ENCODE results near the gene KIAA1671.
A peak's percentile ranks its signal among the peaks of the same experiment; 100 is the strongest.

Gene KIAA1671

DNA sequence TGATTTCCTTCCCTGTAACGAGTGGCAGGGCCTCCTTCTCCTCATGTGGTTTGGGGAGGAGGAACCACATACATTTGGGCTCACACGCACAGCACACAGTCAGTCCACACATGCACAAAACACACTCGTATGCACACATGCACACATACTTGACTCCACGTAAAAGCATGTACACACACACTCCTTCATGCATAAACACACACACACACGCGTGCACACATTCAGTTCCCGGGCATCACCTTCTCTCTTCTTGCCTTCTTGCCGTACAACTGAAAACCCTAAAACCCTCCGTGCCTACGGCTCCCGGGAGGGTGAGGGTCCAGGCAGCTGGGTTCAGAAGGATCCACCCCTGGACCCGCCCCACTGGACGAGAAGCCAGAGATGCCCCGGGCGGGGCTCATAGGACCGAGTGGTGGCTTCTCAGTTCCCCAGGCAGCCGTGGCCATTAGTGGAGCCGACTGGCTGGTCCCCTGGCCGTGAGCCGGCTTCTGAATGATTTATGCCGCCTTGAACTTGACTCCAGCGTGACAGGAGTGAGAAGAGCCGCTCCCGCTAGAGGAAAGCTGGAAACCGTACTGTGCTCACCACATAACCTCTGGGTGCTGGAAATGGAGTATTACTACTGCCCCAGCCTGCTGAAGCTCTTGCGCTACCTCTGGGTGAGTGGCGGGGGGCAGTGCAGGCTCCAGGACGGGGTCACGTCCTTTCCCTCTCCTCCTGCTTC is 117.4 kb downstream of the KIAA1671 start:
- DNase-seq, result no peak

DNA sequence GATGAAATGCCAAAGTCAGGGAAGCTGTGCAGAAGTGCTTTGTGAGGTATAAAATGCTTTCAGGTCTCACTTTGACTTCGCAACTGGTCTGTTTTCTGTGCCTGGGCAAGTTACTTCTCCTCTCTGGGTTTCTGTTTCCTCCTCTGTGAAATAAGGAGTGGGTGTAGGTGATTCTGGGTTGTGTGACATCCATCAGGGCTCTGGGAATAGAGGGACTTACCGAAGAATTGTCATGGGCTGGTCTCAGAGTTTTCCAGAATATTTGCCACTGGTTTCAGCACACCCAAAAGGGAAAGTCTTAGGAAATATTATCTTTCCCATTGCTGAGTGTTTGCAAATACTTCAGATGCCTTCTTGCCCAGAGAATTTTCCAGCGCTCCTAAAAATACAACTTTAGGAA is 118.4 kb downstream of the KIAA1671 start:
- DNase-seq, result no peak

DNA sequence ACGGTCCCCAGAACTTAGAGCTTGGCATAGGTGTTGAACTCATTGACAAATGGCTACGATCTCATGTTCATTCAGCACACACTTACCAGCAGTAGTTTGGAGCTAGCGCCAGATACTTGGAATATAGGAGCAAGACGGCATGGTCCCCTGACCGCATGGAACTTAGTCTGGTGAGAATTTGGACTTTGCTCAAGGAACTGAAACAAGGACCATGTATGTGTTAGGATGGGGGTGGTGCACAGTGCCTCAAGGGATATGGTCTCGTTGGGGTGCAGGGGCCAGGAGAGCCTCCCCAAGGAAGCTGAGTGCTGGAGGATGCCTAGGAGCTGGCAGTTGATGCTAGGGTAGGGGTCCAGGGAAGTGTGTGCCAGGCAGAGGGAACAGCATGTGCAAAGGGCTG is 119.2 kb downstream of the KIAA1671 start:
- DNase-seq, result no peak

GRCh38 chr22:25072406-25072805 is 119.9 kb downstream of the KIAA1671 start:
- DNase-seq, result no peak

DNA sequence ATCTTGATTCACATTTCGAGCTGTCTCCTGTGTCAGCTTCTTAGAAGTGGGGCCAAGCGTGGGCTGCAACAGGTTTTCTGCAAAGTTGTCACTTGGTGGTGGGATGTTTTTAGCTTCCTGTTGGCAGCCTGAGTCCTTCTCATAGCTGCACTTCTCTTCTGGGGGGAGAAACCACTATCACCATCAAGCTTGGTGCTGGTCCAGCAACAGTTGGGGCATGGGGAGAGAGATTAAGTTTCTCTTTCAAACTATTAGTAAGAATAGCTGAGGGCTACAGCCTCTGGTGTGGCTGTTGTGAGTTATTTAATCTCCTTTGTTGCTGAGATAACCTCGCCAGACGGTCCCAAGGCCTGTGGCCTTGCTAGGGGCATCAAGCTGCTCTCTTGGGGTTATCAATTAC is 123.8 kb downstream of the KIAA1671 start:
- no peak for DNase-seq

GRCh38 chr22:25077056-25077455 is 124.5 kb downstream of the KIAA1671 start:
- no peak for DNase-seq

GRCh38 chr22:25077964-25078363 is 125.4 kb downstream of the KIAA1671 start:
- DNase-seq, result no peak

DNA sequence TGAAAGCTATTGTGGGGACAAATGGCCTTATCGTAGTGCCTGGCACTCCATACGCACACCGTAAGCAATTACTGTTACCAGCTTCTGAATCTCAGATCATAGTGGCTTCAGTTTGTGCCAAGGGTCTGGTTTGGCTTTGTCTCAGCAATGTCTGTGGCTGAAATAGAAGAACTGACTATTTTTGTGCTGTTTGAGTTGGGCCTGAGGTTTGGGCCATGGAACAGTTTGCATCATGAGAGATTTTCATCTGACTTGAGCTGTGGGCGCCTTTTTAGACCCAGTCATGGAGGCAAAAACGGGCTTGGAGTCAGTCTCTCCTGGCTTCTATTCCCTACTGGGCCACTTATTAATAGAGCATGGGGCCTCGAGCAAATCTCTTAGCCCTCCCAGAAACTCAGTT is 126.1 kb downstream of the KIAA1671 start:
- no peak for DNase-seq

DNA sequence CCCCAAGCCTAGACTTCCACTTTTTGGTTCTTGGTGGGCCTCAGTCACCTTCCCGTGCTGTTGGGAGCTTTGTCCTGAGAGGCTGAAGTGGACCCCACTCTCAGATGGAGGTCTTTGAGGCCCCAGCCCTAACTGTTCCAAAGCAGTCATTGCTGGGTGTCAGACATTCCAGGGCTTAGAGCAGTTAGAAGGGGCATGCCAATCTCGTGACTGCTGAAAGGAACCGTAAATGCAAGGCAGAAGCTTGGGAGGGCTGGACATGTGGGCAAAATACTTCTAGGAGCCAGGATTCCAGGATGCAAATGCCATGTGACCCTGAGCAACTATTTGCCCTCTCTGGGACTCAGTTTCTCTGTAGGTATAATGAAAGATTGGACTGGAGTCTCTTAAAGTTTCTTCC is 128.3 kb downstream of the KIAA1671 start:
- no peak for DNase-seq

DNA sequence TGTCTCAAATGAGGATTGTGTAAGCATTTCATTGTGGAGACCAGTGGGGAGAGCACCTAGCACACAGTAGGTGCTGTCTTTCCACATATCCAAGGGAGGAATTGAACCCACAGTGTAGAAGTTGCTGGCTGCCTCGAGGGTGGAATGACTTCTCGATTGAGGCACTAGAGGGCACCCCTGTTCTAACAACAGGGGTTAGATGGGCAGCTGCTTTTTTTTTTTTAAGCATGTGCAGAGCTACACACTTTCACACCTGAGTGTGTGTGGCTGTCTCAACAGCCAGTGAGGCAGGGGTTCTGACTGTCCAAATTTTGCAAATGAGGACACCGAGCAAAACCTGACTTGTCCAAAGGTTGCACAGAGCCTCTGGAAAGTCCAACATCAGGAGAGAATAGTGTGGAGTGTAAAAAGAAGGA is 128.9 kb downstream of the KIAA1671 start:
- peak; percentile 17 for DNase-seq

GRCh38 chr22:25082096-25082495 is 129.6 kb downstream of the KIAA1671 start:
- DNase-seq, result no peak

- DNase-seq, result no peak
Observed at GRCh38 chr22:25083056-25083806, 130.7 kb downstream of the KIAA1671 start.

GRCh38 chr22:25083807-25084200 is 131.3 kb downstream of the KIAA1671 start:
- DNase-seq, result no peak

DNA sequence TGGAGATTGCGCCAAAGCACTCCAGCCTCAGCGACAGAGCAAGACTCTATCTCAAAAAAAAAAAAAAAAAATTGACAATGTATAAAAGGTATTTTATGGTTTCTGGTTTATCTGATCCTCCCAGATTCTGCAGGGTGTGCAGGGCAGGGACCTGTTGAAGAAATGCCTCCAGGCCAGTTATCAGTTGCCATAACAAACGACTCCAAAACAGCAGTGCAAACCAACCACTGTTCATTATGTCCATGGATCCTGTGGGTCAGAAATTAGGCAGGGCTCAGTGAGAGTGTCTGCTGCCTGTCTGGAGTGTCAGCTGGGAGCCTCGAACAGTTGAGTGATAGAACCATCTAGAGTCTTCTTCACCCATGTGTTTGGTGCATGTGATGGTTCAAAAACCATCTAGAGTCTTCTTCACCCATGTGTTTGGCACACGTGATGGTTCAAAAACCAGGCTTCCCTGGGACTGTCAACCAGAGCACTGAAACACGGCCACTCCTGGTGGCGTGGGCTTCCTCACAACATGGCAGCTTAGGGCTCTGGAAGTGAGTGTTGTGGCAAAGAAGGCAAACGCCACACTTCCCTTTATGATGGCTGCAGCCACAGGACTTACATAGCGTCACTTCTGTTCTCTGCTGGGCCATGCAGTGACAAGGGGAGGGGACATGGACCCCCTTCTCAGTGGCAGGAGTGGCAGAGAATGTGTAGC is 132.0 kb downstream of the KIAA1671 start:
- no peak for DNase-seq

DNA sequence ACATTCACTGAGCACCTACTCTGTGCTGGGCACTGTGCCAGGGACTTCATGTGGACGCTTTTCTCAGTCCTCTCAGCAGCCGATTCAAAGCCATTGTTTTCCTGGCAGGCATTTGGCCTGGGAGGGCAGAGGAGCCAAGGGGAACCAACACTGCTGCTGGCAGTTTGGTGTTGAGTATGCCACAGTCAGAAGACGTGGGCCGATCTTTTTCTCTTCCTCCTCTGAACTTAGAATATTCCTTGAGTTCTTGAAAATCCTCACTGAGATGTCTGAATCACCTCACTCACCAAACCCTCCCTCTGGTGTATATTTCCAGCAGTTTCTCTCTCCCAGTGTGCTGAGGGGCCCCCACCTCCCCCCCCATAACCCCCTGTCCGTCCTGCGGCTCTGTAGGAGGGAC is 132.6 kb downstream of the KIAA1671 start:
- DNase-seq, result no peak

- no peak for DNase-seq
Observed at GRCh38 chr22:25085930-25086901, 133.7 kb downstream of the KIAA1671 start.

DNA sequence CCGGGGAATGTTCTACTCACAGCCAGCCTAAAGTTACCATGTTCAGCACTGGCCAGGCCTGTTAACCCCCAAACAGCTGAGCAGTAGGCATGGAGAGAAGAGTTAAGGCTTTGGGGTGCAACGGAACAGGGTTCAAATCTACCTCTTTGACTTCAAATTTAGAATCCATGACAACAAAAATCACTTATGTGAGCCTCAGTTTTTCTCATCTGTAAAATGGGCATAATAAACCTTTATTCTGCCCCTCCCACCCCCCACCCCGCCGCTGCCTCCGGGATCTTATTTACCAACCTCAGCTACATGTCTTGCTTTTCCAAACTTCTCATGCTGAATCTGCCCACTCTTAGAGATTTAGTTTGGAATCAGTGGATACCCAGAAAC is 134.4 kb downstream of the KIAA1671 start:
- no peak for DNase-seq

- DNase-seq, result no peak
Observed at GRCh38 chr22:25090225-25090890, 137.8 kb downstream of the KIAA1671 start.

DNA sequence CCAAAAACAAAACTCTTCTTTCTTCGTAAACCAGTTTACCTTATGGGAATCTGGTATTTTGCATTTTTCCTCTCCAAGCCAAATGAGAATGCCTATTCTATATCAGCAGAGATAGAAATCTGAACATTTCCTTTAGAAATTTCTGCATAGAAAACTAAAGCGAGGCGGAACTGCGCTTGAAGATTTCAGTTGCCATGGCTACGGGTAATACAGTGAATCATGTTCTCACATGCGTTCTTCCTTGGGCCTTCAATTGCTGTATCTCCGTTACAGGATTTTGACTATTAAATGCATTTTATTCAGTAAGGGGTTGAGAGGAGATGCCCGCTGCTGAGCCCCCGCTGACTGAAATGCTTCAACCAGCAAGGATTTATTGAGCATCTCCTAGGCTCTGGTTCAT is 138.9 kb downstream of the KIAA1671 start:
- DNase-seq, result no peak

GRCh38 chr22:25092119-25092518 is 139.6 kb downstream of the KIAA1671 start:
- no peak for DNase-seq

DNA sequence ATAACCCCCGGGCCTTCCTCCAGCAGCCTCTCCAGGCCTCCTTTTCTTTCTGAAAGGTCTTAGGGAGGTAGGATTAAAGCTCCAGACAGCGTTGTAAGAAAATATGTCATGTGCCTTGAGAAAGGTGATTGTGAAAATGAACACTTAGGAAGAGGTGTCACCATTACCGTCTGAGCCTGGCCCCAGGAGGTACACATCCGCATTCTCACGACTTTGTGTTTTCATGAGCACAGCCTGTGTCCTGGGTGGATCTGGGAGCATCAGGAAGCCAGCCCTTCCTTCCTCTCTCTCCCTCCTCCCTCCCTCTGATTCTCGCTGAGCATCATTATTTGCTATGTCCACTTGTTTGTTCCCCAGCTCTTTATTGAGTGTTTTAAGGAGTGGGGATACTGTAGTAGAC is 142.1 kb downstream of the KIAA1671 start:
- no peak for DNase-seq

DNA sequence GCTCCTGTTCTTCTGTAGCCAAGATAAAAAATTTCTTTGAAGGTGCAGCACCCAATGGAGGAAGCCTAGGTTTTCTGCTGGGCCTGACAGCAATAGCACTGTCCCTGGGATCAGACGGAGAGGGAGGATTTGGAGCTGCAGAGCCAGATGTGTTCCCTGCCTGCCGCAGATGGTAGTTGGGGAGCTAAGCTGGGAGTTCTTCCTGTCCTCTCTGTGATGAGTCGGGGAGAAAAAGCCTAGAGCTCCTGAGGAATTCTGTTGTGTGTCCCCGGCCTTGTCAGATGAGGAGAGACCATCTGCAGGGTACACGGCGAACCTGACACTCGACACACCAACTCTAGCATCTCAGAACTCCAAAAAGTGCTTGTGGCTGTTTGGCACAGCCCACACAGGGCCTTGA is 143.4 kb downstream of the KIAA1671 start:
- no peak for DNase-seq
